HAP-1 (cell line): ENCODE data around the gene ADPRHL1.

Source experiments
- DNase-seq, 2 experiments: peaks; one replicate each; pipeline ENCODE4 v3.0.0-alpha.2; 2016 to 2020; ENCODE audit warnings: low spot score in 2 of 2
- H3K27me3 ChIP-seq: fragments of 250-450 bp; sonication (Bioruptor Pico); 2 replicates; pipeline ENCODE4 v1.5.1; 2020; ENCODE audit warnings: low read depth, mild to moderate bottlenecking, moderate library complexity
- H3K36me3 ChIP-seq: fragments of 250-450 bp; sonication (Bioruptor Pico); replicated peaks from 2 replicates; pipeline ENCODE4 v1.5.1; 2020; ENCODE audit warnings: mild to moderate bottlenecking
- H3K4me1 ChIP-seq: fragments of 250-450 bp; sonication (Bioruptor Pico); 2 replicates; pipeline ENCODE4 v1.5.1; 2020; ENCODE audit warnings: mild to moderate bottlenecking
- H3K4me3 ChIP-seq: fragments of 250-450 bp; sonication (Bioruptor Pico); 2 replicates; pipeline ENCODE4 v1.5.1; 2020; ENCODE audit warnings: mild to moderate bottlenecking, moderate library complexity
- H3K9me3 ChIP-seq: fragments of 250-450 bp; sonication (Bioruptor Pico); 2 replicates; pipeline ENCODE4 v1.5.1; 2020; ENCODE audit warnings: mild to moderate bottlenecking, moderate library complexity
- in situ Hi-C: fragments of 300-500 bp; cut with MboI; formaldehyde crosslinking; loops from 3 replicates; pipeline ENCODE4 v1.14.3; 2020; ENCODE audit warnings: low sequenced_read_pairs, inconsistent platforms, mixed read lengths

The ADPRHL1 gene

DNA sequence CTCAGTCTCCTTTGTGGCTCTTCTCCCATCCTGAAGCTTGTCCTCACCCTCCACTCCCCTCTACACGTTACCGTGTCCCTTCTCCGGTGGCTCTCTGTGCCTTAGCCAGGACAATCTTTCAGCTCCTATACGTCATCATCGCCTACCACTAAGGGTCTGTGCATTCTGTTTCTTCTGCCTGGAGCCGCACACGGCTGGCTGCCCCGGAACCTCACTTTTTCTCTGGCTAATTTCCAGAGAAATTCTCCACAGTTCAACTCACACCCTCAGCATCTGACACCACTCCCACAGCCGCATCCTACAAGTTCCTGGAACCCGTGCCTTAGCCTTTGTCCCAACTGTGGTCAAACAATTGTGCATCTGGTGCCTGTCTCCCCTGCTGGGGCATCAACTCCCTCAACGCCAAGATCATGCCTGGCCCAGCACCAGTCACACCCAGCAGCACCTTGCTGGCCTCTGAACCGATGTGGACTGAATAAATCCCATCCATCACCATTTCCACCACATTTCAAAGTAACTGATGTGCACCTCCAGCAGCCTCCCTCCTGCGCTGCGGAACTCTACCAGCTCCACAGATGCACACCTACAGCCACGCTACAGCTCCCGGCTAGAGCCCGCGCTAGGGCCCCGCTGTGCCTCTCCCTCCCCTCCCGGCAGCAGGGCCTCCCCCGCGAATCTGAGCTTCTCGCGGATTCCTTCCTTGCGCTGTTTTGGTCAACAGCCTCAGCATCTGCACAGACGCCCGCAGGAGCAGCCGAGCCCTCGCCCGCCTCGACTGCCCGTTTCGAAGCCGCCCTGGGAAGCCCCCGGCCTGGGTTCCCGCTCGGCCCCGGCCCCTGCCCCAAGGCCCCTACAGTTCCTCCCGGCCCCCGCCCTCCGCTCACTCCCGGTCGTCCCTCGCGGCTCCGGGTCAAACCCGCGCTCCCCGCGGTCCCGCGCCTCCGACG lies 36.5 kb upstream of the ADPRHL1 start:
- Histone ChIP-seq H3K4me3 (peak overlapping the region; percentile 64), H3K4me1 (peaks cover 21% of the 10 kb centered on the region), H3K27me3 (no peaks in the 10 kb centered on the region), H3K36me3 (peaks cover 14% of the 10 kb centered on the region), H3K9me3 (no peaks in the 10 kb centered on the region)
- peak; percentile 22 to 47 for DNase-seq
- in situ Hi-C loops, result no loop called here

DNA sequence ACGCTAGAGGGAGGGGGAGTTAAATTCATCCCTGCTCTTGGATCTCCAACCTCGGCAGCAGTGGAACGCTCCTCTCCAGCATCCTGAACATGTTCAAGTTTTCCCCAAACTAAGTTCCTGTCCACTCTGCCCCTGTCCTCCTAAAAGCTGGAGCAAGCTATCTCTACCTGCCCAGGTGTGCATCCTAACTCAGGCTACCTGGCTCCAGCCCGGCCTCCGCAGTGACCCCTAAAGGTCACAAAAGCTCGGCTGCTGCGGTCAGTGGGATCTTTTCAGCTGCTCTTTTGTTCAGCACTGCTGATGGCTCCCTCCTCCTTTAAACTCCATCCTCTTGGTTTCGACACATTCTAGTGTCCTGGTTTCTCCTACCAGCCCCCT lies 35.9 kb upstream of the ADPRHL1 start:
- H3K9me3 ChIP-seq, result no peaks in the 10 kb centered on the region
- DNase-seq, result no peak
- H3K36me3 ChIP-seq, result peaks cover 13% of the 10 kb centered on the region
- H3K4me1 ChIP-seq, result peaks cover 25% of the 10 kb centered on the region
- peak overlapping the region; percentile 64 for H3K4me3 ChIP-seq
- in situ Hi-C loops, result no loop called here
- no peaks in the 10 kb centered on the region for H3K27me3 ChIP-seq

DNA sequence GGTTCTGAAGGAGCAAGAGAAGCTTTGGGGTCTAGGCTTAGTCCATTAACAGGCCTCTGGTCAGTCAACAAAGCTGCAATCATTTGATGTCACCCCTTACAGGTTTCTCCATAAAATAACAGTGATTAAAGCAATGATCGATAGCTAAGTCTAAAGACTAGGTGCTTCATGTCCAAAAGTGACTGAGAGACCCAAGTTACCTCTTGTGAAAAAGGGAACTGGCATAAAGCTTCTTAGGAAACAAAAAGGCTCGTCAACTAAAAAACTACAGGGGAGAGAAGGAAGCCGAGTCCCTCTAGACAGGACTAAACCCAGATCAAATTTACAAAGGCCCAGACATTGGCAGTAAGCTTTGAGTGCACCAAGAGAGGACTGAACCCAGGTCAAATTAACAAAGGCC lies 35.0 kb upstream of the ADPRHL1 start:
- Histone ChIP-seq H3K36me3 (peaks cover 8% of the 10 kb centered on the region), H3K4me3 (peak overlapping the region; percentile 64; the same call in 1 of the 2 replicates), H3K4me1 (peaks cover 19% of the 10 kb centered on the region), H3K9me3 (no peaks in the 10 kb centered on the region), H3K27me3 (no peaks in the 10 kb centered on the region)
- in situ Hi-C loops, result no loop called here
- DNase-seq, result no peak

DNA sequence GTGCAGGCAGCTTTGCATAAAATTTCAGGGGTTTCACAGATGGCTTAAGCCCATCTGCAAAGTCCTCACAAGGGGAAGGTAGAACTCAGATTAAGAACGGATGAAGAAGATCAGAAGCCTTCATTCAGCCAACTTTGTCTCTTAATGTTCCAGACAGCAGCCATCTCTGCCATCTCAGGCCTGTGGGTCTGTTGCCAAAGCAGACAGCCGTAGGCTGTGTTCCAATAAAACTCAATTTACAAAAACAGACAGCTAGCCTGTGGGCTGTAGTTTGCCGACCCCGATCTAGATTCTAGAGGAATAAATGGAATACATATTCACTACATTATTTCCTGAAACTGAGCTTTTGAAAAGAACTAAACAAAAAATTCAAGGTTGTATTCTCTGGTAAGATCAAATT lies 33.4 kb upstream of the ADPRHL1 start:
- Histone ChIP-seq H3K27me3 (no peaks in the 10 kb centered on the region), H3K4me1 (peaks cover 25% of the 10 kb centered on the region), H3K36me3 (peaks cover 8% of the 10 kb centered on the region), H3K9me3 (no peaks in the 10 kb centered on the region), H3K4me3 (no peak overlapping the region)
- no peak for DNase-seq
- in situ Hi-C loops, result no loop called here

DNA sequence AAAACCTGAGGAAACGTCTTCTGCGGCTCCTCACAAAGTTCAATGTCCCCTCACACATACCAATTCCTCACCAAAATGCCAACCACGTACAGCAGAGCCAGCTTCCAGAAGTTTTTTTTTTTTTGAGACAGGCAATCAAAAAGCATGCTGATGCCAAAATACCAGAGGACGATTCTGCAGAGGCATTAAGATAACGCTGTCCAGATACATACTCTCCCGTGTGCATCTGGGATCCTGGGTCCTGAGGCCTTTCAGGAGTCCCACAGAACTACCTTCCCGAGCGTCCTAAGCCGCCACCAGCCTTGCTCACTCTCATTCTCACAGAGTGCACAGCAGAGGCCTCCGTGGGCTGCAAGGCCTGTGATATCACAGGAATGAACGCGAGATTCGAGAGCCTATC lies 32.3 kb upstream of the ADPRHL1 start:
- in situ Hi-C loops, result no loop called here
- H3K4me1 ChIP-seq, result peaks cover 25% of the 10 kb centered on the region
- no peak overlapping the region for H3K4me3 ChIP-seq
- no peaks in the 10 kb centered on the region for H3K9me3 ChIP-seq
- DNase-seq, result no peak
- H3K27me3 ChIP-seq, result no peaks in the 10 kb centered on the region
- H3K36me3 ChIP-seq, result peaks cover 9% of the 10 kb centered on the region

DNA sequence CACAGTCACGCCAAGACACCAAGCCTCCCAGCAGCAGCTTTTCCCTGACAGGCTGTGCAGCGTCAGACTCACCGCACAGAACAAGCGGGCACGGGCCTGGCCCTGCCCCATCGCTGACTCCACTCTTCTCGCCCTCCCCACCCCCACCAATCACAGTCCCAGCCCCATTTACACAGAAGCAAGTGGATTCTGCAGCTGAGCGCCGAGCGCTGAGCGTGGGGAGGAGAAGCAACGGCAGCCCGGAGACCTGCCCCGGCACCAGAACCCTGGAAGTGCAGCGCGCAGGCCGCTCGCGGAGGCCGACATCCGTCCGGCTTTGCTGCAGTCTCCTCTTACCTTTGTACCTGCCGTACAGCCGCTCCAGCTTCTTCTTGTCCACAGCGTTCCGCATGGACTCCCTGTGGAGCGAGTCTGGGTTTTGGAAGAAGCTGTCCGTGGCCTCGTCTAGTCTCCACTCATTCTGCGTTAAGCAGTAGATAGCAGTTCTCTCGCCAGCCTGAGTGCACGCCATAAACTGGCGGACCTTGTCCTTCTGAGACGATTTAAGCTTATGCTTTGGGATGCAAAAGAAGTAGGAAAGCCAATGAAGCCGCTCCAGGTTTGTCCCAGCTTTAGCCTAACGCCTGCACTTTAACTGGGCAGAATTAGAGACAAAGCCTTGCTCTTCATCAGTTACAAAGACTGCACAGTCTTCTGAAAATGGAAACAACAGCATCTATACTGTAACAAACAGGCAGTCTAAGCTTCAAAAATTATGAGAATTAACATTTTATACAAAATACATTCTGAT lies 30.4 kb upstream of the ADPRHL1 start:
- H3K4me1 ChIP-seq, result peaks cover 25% of the 10 kb centered on the region
- H3K36me3 ChIP-seq, result peaks cover 26% of the 10 kb centered on the region
- in situ Hi-C loops, result no loop called here

DNA sequence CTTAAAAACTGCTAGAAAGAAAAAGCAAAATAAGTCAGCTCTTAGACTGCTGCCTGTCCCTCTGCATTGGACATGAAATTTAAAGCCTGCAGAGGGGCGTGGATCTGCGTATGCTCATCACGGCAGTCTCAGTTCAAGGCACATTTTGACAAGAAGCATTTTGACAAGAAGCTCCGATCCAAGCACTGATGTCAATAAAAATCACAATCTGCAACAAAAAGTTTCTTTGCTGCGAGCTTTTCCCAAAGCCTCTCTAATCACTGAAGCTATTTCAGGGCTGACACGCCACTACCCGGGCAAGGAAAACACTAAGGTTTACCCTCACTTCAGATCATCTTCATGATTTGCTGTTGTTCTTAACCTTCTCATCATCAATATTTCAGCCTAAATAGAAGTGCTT lies 29.8 kb upstream of the ADPRHL1 start:
- H3K4me1 ChIP-seq, result peaks cover 25% of the 10 kb centered on the region
- no peak for DNase-seq
- no peaks in the 10 kb centered on the region for H3K27me3 ChIP-seq
- H3K9me3 ChIP-seq, result no peaks in the 10 kb centered on the region
- peaks cover 28% of the 10 kb centered on the region for H3K36me3 ChIP-seq
- in situ Hi-C loops, result no loop called here
- H3K4me3 ChIP-seq, result no peak overlapping the region

More for the DNA sequence above, 30.4 kb upstream of the ADPRHL1 start:
- H3K27me3 ChIP-seq, result no peaks in the 10 kb centered on the region
- H3K9me3 ChIP-seq, result no peaks in the 10 kb centered on the region
- peak in 1 of 2 experiments; percentile 30 for DNase-seq
- no peak overlapping the region for H3K4me3 ChIP-seq

DNA sequence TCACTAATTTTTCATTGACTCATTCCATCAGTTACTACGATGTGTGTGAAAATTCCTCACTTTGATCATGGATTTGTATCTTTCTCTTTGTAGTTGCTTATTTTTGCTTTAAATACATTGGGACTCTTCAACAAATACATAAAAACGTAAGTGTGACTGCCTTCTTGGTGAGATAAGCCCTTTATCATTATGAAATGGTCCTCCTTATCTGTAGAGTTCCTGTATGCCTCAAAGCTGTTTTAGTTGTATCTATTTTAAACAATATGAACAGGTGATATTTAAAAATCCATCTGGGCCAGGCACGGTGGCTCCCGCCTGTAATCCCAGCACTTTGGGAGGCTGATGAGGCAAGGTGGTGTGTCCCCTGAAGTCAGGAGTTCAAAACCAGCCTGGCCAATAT lies 25.9 kb upstream of the ADPRHL1 start:
- H3K9me3 ChIP-seq, result no peaks in the 10 kb centered on the region
- peaks cover 56% of the 10 kb centered on the region for H3K36me3 ChIP-seq
- H3K4me1 ChIP-seq, result peaks cover 17% of the 10 kb centered on the region
- no peak for DNase-seq
- no peaks in the 10 kb centered on the region for H3K27me3 ChIP-seq
- in situ Hi-C loops, result no loop called here
- H3K4me3 ChIP-seq, result no peak overlapping the region

DNA sequence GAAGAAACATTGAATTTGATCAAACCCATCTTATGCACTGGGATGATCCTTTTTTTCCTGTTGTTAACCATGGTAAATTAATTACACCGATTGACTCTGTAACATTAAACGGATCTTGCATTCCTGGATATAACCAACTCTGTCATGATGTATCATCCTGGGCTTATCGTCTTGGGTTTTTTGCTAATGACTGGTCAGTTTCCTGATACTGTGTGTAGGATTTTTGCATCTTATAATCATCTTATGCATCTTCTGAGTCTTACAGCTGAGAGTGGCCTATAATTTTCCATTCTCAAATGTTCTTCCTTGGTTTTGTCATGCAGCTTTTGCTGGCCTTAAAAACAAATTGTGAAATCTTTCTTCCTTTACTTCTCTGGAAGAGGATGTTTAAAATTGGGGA lies 24.4 kb upstream of the ADPRHL1 start:
- H3K36me3 ChIP-seq, result peaks cover 65% of the 10 kb centered on the region
- H3K9me3 ChIP-seq, result no peaks in the 10 kb centered on the region
- H3K4me1 ChIP-seq, result peaks cover 9% of the 10 kb centered on the region
- no peak overlapping the region for H3K4me3 ChIP-seq
- no peaks in the 10 kb centered on the region for H3K27me3 ChIP-seq
- no peak for DNase-seq
- in situ Hi-C loops, result no loop called here

DNA sequence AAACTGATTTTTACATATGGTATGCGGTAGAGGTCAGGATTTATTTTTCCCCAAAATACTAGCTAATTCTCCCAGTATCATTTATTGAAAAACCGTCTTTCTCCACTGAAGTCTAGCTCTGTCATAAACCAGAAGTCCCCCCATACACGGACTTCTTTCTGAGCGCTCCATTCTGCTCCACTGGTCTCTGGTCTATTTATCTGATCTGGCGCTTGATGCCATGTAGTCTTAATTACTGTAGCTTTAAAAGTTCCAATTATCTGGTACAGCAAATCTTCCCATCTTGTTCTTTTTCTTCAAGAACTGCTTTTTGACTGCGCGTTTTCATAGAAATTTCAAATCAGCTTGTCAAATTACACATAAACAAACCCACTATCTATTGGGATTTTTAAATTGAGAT lies 23.5 kb upstream of the ADPRHL1 start:
- DNase-seq, result no peak
- H3K36me3 ChIP-seq, result peaks cover 71% of the 10 kb centered on the region
- no peaks in the 10 kb centered on the region for H3K9me3 ChIP-seq
- no peaks in the 10 kb centered on the region; the same call in 1 of the 2 replicates for H3K4me1 ChIP-seq
- in situ Hi-C loops, result no loop called here
- H3K27me3 ChIP-seq, result no peaks in the 10 kb centered on the region
- no peak overlapping the region for H3K4me3 ChIP-seq

DNA sequence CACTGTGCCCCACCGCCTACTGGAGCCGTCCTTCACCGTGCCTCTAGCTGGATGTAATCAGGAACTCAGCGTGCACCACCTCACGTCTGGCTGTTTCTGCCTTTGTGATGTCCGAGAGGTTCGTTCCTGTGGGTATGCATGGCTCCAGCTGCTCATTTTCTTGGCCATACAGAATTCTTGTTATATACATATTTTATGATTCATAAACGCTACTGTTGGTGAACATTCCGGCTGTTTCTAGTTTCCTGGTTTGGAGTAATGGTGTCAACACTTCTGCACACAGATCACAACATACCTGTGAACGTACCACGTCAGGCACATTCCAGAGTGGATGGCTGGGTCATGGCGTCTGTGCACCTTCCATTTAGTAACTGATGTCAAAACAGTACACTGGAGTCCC lies 22.6 kb upstream of the ADPRHL1 start:
- Histone ChIP-seq H3K36me3 (peaks cover 76% of the 10 kb centered on the region), H3K4me1 (no peaks in the 10 kb centered on the region), H3K9me3 (no peaks in the 10 kb centered on the region), H3K27me3 (no peaks in the 10 kb centered on the region), H3K4me3 (no peak overlapping the region)
- DNase-seq, result no peak
- in situ Hi-C loops, result no loop called here

DNA sequence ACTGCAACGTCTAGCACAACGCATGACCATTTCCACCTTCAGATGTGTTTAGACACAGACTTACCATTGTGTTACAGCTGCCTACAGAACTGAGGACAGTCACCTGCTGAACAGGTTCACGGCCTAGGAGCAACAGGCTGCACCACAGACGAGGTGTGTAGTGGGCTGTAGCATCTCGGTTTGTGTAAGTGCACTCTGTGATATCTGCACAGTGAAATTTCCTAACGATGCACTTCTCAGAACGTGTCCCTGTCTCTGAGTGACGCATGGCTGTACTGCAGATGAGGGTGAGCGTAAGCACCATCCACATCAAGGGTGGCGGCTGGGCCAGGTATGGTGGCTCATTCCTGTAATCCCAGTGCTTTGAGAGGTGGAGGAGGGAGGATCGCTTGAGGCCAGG lies 22.0 kb upstream of the ADPRHL1 start:
- no peak for DNase-seq
- Histone ChIP-seq H3K4me3 (no peak overlapping the region), H3K4me1 (no peaks in the 10 kb centered on the region), H3K9me3 (no peaks in the 10 kb centered on the region), H3K36me3 (peaks cover 72% of the 10 kb centered on the region), H3K27me3 (no peaks in the 10 kb centered on the region)
- in situ Hi-C loops, result no loop called here

DNA sequence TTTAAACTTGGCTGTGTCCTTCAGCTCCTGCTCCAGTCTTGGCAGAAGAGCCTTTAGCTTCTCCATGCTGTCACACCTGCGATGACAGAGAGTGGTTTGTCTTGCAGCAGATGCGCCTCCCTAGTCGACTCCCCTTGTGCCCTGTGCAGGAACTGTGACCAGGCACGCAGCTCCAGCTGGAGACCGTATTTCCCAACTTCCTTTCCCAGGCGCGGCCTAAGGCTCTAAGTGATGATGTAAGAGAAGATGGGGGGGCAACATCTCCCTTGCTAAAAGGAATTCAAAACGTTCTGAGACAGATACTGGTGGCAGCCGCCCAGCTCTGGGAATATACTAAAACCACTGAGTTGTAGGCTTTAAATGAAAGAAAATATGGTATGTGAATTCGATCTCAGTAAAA lies 20.9 kb upstream of the ADPRHL1 start:
- Histone ChIP-seq H3K4me1 (peaks cover 4% of the 10 kb centered on the region), H3K27me3 (no peaks in the 10 kb centered on the region), H3K9me3 (no peaks in the 10 kb centered on the region), H3K36me3 (peaks cover 61% of the 10 kb centered on the region), H3K4me3 (no peak overlapping the region)
- in situ Hi-C loops, result no loop called here
- DNase-seq, result no peak
